A673 (cell line): Measurements from ENCODE around the gene TRMT2B. TPM values are rescaled to one million over a fixed set of nuclear protein-coding genes. Genes with fewer than 3 reads are reported as not detected.

Experiments
- Bru-seq: library from RNA; stranded (reverse); fragments of 400-500 nt; gene quantifications from one replicate; lab custom pipeline; 2021; lab: Mats Ljungman, UMichigan
- BruChase-seq, 2 experiments: library from RNA; stranded (reverse); fragments of 400-500 nt; gene quantifications; one replicate each; lab custom pipeline; 2021; lab: Mats Ljungman, UMichigan
- BruUV-seq: library from RNA; stranded (reverse); fragments of 400-500 nt; replicated peaks from 2 replicates; lab custom pipeline; 2021; lab: Mats Ljungman, UMichigan
- CTCF ChIA-PET: fragments of 300-600 bp; sonication (Branson Sonifier 250); formaldehyde crosslinking; loops from one replicate; lab custom pipeline; 2022; ENCODE audit warnings: antibody characterized with exemption; lab: Charles Lee
- POLR2A ChIA-PET: fragments of 300-600 bp; sonication (Branson Sonifier 250); formaldehyde crosslinking; loops from one replicate; lab custom pipeline; 2022; ENCODE audit warnings: antibody characterized with exemption; ENCODE audit not compliant: low non-redundant PET; lab: Charles Lee
- DNase-seq: peaks from one replicate; pipeline ENCODE4 v3.0.0-alpha.2; 2015; ENCODE audit warnings: low spot score
- H3K27ac ChIP-seq: fragments of 200-600 bp; sonication (generic); 2 replicates; pipeline ENCODE4 v1.5.1; 2016; ENCODE audit warnings: mixed run types, low read depth, mild to moderate bottlenecking, mixed read lengths, antibody characterized with exemption, low read length; ENCODE audit not compliant: poor library complexity, severe bottlenecking
- H3K27me3 ChIP-seq: fragments of 200-600 bp; sonication (generic); replicated peaks from 2 replicates; pipeline ENCODE4 v1.6.1; 2017; ENCODE audit warnings: mixed run types, low read depth, mild to moderate bottlenecking, mixed read lengths, antibody characterized with exemption, low read length; ENCODE audit not compliant: insufficient read depth, poor library complexity
- H3K36me3 ChIP-seq: fragments of 200-600 bp; sonication (generic); 2 replicates; pipeline ENCODE4 v1.6.1; 2016; ENCODE audit warnings: mixed run types, mild to moderate bottlenecking, mixed read lengths, antibody characterized with exemption, low read length; ENCODE audit not compliant: insufficient read depth, poor library complexity, severe bottlenecking
- H3K4me1 ChIP-seq: fragments of 200-600 bp; sonication (generic); 2 replicates; pipeline ENCODE4 v1.6.1; 2017; ENCODE audit warnings: mixed run types, mild to moderate bottlenecking, mixed read lengths, antibody characterized with exemption, low read length; ENCODE audit not compliant: insufficient read depth, poor library complexity, severe bottlenecking
- H3K4me3 ChIP-seq: fragments of 200-600 bp; sonication (generic); 2 replicates; pipeline ENCODE4 v1.5.1; 2016; ENCODE audit warnings: low read depth, mixed run types, mild to moderate bottlenecking, mixed read lengths, low read length; ENCODE audit not compliant: poor library complexity, severe bottlenecking
- H3K9me3 ChIP-seq: fragments of 200-600 bp; sonication (generic); 2 replicates; pipeline ENCODE4 v1.6.1; 2016; ENCODE audit warnings: mixed run types, low read depth, mild to moderate bottlenecking, mixed read lengths, antibody characterized with exemption, low read length; ENCODE audit not compliant: poor library complexity, severe bottlenecking
- CTCF ChIP-seq: fragments of 300-800, 200-600 bp; sonication (generic); conservative IDR thresholded peaks from 2 replicates; pipeline ENCODE4 v1.5.1; 2017; ENCODE audit warnings: low read depth, mild to moderate bottlenecking, antibody characterized with exemption, low read length, moderate library complexity, mixed read lengths
- EZH2 ChIP-seq: fragments of 200-600 bp; sonication (generic); IDR thresholded peaks from 2 replicates; pipeline ENCODE4 v1.6.1; 2017; ENCODE audit warnings: borderline replicate concordance, low read depth, mild to moderate bottlenecking, mixed read lengths, antibody characterized with exemption, low read length; ENCODE audit not compliant: poor library complexity, severe bottlenecking
- intact Hi-C: fragments of 100-400 bp; cut with micrococcal nuclease; formaldehyde crosslinking; loops from one replicate; pipeline ENCODE4 v1.10.0; 2022; ENCODE audit not compliant: unreplicated experiment
- long read RNA-seq: library from polyadenylated mRNA; stranded (forward); transcript quantifications from one replicate; pipeline ENCODE4 v2.0.0, GENCODE V29; 2022
- total RNA-seq: library from RNA; stranded (reverse); gene quantifications from 2 replicates; pipeline ENCODE4 v1.2.3, GENCODE V29; 2021

TRMT2B gene
- total RNA-seq, result 20.8 and 21.3 TPM in 2 replicates
- Bru-seq, nascent RNA, result percentile 65 among the genes with signal in this experiment
- BruChase-seq, experiment 1, labeled RNA remaining after a 2-hour chase, result percentile 79 among the genes with signal in this experiment
- BruChase-seq, experiment 2, labeled RNA remaining after a 6-hour chase, result percentile 83 among the genes with signal in this experiment
- long read RNA-seq, partial matches to known transcripts, result 2 of 28 reads
- long read RNA-seq, other reads (novel, unspliced or antisense), result 24 of 28 reads

- no TSS peak for BruUV-seq
- Histone ChIP-seq H3K36me3 (no peaks in the 10 kb centered on the region), H3K9me3 (no peaks in the 10 kb centered on the region), H3K4me3 (peak within 1 kb of the TSS; percentile 51), H3K4me1 (no peaks in the 10 kb centered on the region), H3K27ac (peak within 1 kb of the TSS; percentile 38), H3K27me3 (no peaks in the 10 kb centered on the region)
- ChIA-PET POLR2A (no interaction called here), CTCF (no interaction called here)
- intact Hi-C loops, result no loop called here
- peak; percentile 86 for DNase-seq
- TF ChIP-seq CTCF, result no peak
- no peak for TF ChIP-seq EZH2
Measured at GRCh38 chrX:101051549-101052302, at the start of gene TRMT2B. TSS of gene TRMT2B (minus strand) at chrX:101052111. CDS start at chrX:101042289, 9,822 bp downstream.

GRCh38 chrX:101097546-101098453 lies 45.9 kb upstream of the TRMT2B start, which contains the start of gene CENPI:
TSS of gene CENPI (plus strand) at chrX:101098204. CDS start at chrX:101101071, 2,867 bp downstream.
- POLR2A ChIA-PET, result no interaction called here
- CTCF ChIA-PET, result no interaction called here
- Histone ChIP-seq H3K27me3 (no peaks in the 10 kb centered on the region), H3K27ac (peak within 1 kb of the TSS; percentile 74), H3K36me3 (peaks cover 15% of the 10 kb centered on the region), H3K9me3 (no peaks in the 10 kb centered on the region), H3K4me1 (peaks cover 5% of the 10 kb centered on the region), H3K4me3 (peak within 1 kb of the TSS; percentile 53)
- no peak for TF ChIP-seq EZH2
- intact Hi-C loops, result no loop called here
- DNase-seq, result peak; percentile 93
- no TSS peak for BruUV-seq

GRCh38 chrX:101091817-101092216 lies 39.9 kb upstream of the TRMT2B start:
- POLR2A ChIA-PET, result no interaction called here
- intact Hi-C loops, result no loop called here
- no TSS peak for BruUV-seq

More at GRCh38 chrX:101091817-101092216, 39.9 kb upstream of the TRMT2B start:
- Histone ChIP-seq H3K9me3 (no peaks in the 10 kb centered on the region), H3K36me3 (no peaks in the 10 kb centered on the region), H3K27me3 (no peaks in the 10 kb centered on the region), H3K4me1 (no peaks in the 10 kb centered on the region), H3K4me3 (no peak overlapping the region), H3K27ac (no peak overlapping the region)
- TF ChIP-seq EZH2, result no peak
- TF ChIP-seq CTCF, result no peak
- DNase-seq, result no peak
- CTCF ChIA-PET, result no interaction called here
